ENCODE results near the gene BEND6.
A peak's percentile ranks its signal among the peaks of the same experiment; 100 is the strongest.

Gene BEND6, protein sequence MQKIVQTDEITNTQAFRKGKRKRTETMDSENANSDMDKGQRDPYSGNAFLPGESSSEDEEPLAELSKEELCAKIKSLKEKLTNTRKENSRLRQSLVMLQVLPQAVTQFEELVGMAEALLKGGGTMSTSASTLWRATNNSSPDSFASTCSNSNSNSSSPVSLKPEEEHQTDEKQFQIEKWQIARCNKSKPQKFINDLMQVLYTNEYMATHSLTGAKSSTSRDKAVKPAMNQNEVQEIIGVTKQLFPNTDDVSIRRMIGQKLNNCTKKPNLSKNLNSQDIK

DNA sequence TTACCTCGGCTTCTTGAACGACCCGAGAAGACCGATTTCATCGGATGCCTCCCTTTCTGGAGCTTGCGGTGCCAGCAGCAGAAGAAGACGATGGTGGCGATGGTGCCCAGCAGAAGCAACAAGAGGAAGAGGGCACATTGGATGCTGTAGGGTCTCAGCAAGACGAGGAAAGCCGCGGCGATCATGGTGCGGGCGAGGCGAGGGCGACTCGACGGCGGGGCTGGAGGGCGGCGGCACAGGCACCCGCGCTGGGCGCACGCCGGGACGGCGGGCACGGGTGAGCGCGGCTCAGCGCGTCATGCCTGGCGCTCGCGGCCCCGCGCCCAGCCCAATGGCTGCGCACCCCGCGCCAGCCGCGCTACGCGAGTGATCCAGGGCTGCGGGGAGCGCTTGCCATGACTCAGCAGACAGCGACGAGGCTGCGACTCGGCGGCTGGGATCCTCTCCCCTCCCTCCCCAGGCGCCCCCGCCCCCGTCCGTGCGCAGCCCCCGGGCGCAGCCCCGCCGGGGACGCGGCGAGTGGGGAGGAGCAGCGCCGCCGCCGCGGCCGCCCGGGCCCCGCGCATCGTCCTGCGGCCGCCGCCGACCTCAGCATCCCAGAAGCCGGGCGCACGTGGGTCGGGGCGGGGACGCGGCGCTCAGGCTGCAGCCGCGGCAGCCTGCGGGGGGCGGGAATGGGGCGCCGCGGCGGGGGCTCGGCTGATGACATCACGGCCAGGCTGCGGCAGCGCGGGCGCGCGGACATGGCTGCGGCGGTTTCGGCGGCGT is at the start of gene BEND6:
Gene BEND6, plus strand, starts transcription at position 705 of the 768 bp plus-strand sequence. CDS start 26,704 bp downstream, outside the sequence.
- peaks cover 0 to 3% of the 10 kb centered on the region in 2 donors for H3K4me1 ChIP-seq (ENCODE audit: control insufficient read depth in 1 of 2, insufficient read depth in 2 of 2, low read length in 2 of 2)
- no peaks in the 10 kb centered on the region for H3K9me3 ChIP-seq (ENCODE audit: control insufficient read depth in 1 of 2, low read length in 2 of 2)
- H3K27ac ChIP-seq (ENCODE audit: low read length) = peak within 1 kb of the TSS; percentile 34
- peak within 1 kb of the TSS; percentile 74 to 82 for H3K4me3 ChIP-seq (ENCODE audit: low read depth in 1 of 2, low read length in 2 of 2)
- no peaks in the 10 kb centered on the region for H3K36me3 ChIP-seq (ENCODE audit: control insufficient read depth in 1 of 2, insufficient read depth in 2 of 2, low read length in 2 of 2)
- H3K27me3 ChIP-seq (ENCODE audit: low read depth, low read length) = peaks cover 5% of the 10 kb centered on the region

DNA sequence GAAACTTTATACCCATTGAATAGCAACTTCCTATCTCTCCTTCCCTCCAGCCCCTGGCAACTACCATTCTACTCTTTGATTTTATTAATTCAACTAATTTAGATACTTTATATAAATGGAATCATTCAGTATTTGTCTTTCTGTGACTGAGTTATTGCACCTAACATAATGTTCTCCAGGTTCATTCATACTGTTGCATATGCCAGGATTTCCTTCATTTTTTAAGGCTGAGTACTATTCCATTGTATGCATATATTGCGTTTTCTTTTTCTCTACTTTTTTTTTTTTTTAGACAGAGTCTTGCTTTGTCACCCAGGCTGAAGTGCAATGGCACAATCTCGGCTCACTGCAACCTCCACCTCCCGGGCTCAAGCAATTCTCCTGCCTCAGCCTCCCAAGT is 49.5 kb upstream of the BEND6 start:
- Histone ChIP-seq H3K27ac (ENCODE audit: low read length) (no peak overlapping the region), H3K4me3 (ENCODE audit: low read depth in 1 of 2, low read length in 2 of 2) (no peak overlapping the region), H3K27me3 (ENCODE audit: low read depth, low read length) (no peaks in the 10 kb centered on the region), H3K36me3 (ENCODE audit: control insufficient read depth in 1 of 2, insufficient read depth in 2 of 2, low read length in 2 of 2) (no peaks in the 10 kb centered on the region), H3K9me3 (ENCODE audit: control insufficient read depth in 1 of 2, low read length in 2 of 2) (no peaks in the 10 kb centered on the region), H3K4me1 (ENCODE audit: control insufficient read depth in 1 of 2, insufficient read depth in 2 of 2, low read length in 2 of 2) (no peaks in the 10 kb centered on the region)

DNA sequence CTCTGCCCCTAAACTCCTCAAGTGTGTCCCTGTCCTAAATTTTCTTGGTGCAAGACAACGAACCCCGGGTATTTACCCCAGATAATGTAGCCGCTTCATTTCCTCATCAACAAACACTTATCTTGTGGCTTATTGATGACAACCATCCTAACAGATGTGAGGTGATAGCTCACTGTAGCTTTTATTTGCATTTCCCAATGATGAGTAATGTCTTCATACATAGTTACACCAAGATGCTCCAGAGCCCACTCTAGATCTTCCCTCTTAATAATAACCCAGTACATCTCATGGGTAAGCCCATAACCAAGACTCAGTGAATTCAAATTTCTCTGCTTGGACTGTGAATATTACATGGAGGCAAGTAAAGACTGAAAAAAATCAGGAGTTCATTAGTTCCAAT is 48.2 kb upstream of the BEND6 start:
- Histone ChIP-seq H3K36me3 (ENCODE audit: control insufficient read depth in 1 of 2, insufficient read depth in 2 of 2, low read length in 2 of 2) (no peaks in the 10 kb centered on the region), H3K4me3 (ENCODE audit: low read depth in 1 of 2, low read length in 2 of 2) (no peak overlapping the region), H3K4me1 (ENCODE audit: control insufficient read depth in 1 of 2, insufficient read depth in 2 of 2, low read length in 2 of 2) (no peaks in the 10 kb centered on the region), H3K27ac (ENCODE audit: low read length) (no peak overlapping the region), H3K9me3 (ENCODE audit: control insufficient read depth in 1 of 2, low read length in 2 of 2) (no peaks in the 10 kb centered on the region), H3K27me3 (ENCODE audit: low read depth, low read length) (no peaks in the 10 kb centered on the region)

DNA sequence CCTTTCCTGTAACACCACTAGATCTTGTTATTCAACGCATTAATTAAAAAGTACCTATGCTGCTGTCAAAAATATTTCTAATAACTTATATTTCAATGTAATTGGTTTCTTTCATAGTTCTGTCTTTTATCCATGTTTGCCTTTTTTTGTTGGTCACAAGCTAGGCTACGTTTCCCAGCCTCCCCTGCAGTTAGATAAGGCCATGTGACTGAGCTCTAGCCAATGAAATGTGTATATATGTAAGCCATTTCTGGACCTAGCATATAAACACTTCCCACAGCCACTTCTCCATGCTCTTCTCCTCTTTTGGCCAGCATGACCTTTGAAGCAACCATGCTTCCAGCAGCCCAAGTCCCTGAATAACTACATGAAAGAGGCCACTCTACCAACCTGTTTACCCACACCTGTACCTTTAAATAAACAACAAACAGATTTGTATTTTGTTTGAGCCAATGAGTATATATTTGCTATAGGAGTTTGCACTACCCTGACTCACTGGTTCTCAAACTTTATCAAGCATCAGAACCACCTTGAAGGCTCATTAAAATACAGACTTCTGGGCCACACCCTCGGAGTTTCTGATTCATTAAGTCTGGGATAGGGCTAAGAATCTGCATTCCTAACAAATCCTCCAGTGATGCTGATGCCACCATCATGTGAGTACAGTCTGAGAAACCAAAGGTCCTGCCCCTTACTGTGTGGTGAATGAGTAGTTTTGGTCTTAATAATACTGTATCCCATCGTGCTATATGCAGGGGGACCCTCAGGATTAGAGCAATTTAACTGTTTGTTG is 45.6 kb upstream of the BEND6 start:
- Histone ChIP-seq H3K27me3 (ENCODE audit: low read depth, low read length) (no peaks in the 10 kb centered on the region), H3K4me1 (ENCODE audit: control insufficient read depth in 1 of 2, insufficient read depth in 2 of 2, low read length in 2 of 2) (no peaks in the 10 kb centered on the region), H3K4me3 (ENCODE audit: low read depth in 1 of 2, low read length in 2 of 2) (no peak overlapping the region), H3K27ac (ENCODE audit: low read length) (no peak overlapping the region), H3K9me3 (ENCODE audit: control insufficient read depth in 1 of 2, low read length in 2 of 2) (no peaks in the 10 kb centered on the region), H3K36me3 (ENCODE audit: control insufficient read depth in 1 of 2, insufficient read depth in 2 of 2, low read length in 2 of 2) (no peaks in the 10 kb centered on the region)

DNA sequence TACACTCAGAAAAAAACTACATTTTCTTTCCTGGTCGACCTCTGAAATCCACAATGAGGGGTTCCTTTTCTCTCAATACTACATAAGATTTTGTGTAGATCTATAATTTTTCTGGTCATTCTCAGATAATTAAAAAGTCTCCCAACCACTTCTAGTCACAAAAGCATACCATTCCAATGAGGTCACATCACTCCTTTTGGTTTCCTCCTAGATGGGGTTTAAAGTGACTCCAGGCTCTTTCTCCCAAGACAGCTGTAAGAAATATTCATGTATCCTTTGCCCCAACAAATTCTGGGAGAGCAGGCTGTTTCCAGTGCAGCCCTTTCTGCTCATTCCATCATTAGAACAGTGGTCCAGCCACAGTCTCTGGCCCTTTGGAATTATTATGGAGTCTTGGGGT is 43.1 kb upstream of the BEND6 start:
- Histone ChIP-seq H3K27me3 (ENCODE audit: low read depth, low read length) (no peaks in the 10 kb centered on the region), H3K36me3 (ENCODE audit: control insufficient read depth in 1 of 2, insufficient read depth in 2 of 2, low read length in 2 of 2) (no peaks in the 10 kb centered on the region)

DNA sequence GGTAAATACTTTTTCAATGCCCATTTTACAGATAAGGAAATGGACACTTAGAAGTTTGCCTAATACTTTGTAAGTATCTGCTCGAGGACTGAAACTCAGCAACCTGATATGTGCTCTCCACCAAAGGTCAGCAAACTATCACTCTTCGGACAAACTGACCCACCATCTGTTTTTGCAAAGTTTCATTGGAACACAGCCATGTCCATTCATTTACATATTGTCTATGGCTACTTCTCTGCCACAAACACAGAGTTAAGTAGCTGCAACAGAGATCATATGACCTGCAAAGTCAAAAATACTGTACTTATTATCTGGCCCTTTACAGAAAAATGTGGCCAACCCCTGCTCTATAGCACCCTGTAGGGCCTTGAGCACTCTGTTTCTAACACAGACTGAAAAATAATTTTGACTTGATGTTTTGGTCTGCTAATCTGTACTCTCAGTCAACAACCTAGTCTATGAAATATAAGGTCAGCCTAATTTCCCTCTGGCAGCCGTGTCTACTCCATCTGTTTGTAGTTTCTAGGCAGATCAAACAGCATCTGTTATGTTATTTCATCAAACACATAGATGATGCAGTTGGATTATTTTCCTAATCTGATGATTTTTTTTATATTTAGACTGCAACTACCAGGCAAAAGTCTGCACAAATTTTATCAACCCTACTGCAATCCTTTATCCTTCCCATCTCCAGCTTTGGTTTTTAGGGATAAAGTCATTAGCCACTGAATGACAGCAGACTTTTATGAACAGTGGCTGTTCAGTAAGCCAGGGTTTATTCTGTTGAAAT is 41.4 kb upstream of the BEND6 start:
- Histone ChIP-seq H3K9me3 (ENCODE audit: control insufficient read depth in 1 of 2, low read length in 2 of 2) (no peaks in the 10 kb centered on the region), H3K36me3 (ENCODE audit: control insufficient read depth in 1 of 2, insufficient read depth in 2 of 2, low read length in 2 of 2) (no peaks in the 10 kb centered on the region), H3K27ac (ENCODE audit: low read length) (no peak overlapping the region), H3K4me3 (ENCODE audit: low read depth in 1 of 2, low read length in 2 of 2) (no peak overlapping the region), H3K27me3 (ENCODE audit: low read depth, low read length) (no peaks in the 10 kb centered on the region), H3K4me1 (ENCODE audit: control insufficient read depth in 1 of 2, insufficient read depth in 2 of 2, low read length in 2 of 2) (no peaks in the 10 kb centered on the region)

More for the DNA sequence above, 43.1 kb upstream of the BEND6 start:
- H3K4me1 ChIP-seq (ENCODE audit: control insufficient read depth in 1 of 2, insufficient read depth in 2 of 2, low read length in 2 of 2) = no peaks in the 10 kb centered on the region
- H3K4me3 ChIP-seq (ENCODE audit: low read depth in 1 of 2, low read length in 2 of 2) = no peak overlapping the region
- no peaks in the 10 kb centered on the region for H3K9me3 ChIP-seq (ENCODE audit: control insufficient read depth in 1 of 2, low read length in 2 of 2)
- H3K27ac ChIP-seq (ENCODE audit: low read length) = no peak overlapping the region

DNA sequence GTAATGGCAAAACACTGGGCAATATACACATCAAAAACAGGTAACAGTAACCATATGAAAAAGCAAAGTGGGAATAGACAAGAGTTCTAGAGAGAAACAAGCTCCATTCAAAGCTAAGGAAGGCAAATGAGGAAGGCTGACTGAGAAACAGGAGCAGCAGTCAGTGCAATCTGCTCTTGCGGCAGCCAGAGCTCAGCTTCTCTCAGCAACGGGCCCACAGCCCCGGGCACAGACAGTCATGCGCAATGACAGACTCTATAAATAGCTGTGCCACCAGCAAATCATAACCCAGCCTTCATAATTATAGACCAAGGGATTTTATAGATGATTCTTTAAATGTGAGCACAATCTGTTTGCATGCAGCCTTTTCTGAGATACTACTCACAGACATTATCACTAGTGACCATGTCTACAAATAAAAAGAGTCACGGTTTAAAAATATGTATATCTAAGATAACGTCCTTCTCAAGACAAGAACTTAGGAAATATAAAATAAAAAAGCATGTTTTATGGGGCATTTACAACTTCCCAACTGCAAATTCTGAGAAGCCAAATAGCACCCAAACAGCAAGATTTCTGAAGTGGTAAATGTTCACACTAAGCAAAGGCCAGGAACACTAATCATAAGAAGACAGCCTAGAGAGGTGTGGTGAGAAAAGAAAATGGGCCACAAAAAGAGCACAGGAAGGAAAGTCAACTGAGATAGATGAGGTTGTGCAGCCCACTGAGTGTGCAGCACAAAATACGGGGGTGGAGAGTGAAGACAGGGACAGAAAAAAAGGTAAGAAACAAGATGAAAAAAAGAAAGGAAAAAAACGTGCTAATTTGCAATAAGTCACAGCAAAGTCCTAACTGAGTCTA is 39.9 kb upstream of the BEND6 start:
- H3K27me3 ChIP-seq (ENCODE audit: low read depth, low read length) = no peaks in the 10 kb centered on the region
- no peaks in the 10 kb centered on the region for H3K9me3 ChIP-seq (ENCODE audit: control insufficient read depth in 1 of 2, low read length in 2 of 2)
- H3K4me1 ChIP-seq (ENCODE audit: control insufficient read depth in 1 of 2, insufficient read depth in 2 of 2, low read length in 2 of 2) = no peaks in the 10 kb centered on the region
- no peak overlapping the region for H3K4me3 ChIP-seq (ENCODE audit: low read depth in 1 of 2, low read length in 2 of 2)
- no peaks in the 10 kb centered on the region for H3K36me3 ChIP-seq (ENCODE audit: control insufficient read depth in 1 of 2, insufficient read depth in 2 of 2, low read length in 2 of 2)
- H3K27ac ChIP-seq (ENCODE audit: low read length) = no peak overlapping the region

DNA sequence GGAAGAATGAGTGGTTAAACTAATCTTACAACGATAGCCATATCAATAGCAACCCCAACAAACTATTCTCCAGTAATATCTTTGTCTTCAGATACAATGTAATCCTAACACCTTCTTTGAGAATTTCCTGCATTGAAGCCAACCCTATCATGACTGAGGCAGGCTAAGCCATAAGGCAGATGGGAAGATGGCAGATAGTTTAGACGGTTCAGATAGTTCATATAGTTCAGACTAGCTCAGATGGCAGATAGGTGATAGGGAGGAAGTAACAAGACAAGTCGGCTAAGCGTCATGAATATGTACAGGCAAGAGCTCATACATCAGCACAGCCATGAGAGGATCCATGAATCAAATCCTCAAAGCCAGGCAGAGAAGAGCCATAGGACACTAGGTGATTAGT is 39.1 kb upstream of the BEND6 start:
- Histone ChIP-seq H3K27ac (ENCODE audit: low read length) (no peak overlapping the region), H3K9me3 (ENCODE audit: control insufficient read depth in 1 of 2, low read length in 2 of 2) (no peaks in the 10 kb centered on the region), H3K36me3 (ENCODE audit: control insufficient read depth in 1 of 2, insufficient read depth in 2 of 2, low read length in 2 of 2) (no peaks in the 10 kb centered on the region), H3K4me3 (ENCODE audit: low read depth in 1 of 2, low read length in 2 of 2) (no peak overlapping the region), H3K27me3 (ENCODE audit: low read depth, low read length) (no peaks in the 10 kb centered on the region), H3K4me1 (ENCODE audit: control insufficient read depth in 1 of 2, insufficient read depth in 2 of 2, low read length in 2 of 2) (no peaks in the 10 kb centered on the region)

DNA sequence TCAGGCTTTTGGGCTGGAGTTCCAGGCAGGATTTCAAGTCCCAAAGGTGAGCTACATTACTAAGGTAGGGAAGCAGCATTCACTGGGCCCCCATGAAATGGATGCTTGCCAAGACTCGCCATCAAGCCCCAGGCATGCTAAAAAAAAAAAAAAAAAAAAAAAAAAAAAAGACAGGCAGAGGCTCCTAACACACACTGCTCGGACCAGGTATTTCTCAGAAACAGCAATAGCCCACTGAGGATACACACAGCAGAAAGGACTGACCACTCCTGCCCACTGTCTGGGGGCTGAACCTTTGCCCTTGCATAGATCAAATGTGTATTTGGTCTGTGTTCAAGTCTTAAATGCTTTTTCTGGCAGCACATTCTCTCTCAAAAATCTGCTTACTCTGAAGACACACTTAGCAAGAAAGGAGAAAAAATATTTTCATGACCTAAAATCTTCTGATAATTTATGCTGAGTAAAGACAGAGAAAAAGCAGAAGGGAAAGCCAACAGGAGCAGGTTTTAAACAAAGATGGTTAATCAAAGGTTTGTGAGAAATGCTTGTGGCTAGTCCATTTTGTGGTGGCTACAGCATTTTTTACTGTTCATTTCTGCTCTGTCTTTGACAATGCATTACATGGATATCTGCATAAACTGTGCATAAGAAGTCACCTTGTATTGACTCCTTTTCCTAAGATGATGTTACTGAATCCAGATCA is 37.9 kb upstream of the BEND6 start:
- Histone ChIP-seq H3K27ac (ENCODE audit: low read length) (no peak overlapping the region), H3K4me3 (ENCODE audit: low read depth in 1 of 2, low read length in 2 of 2) (no peak overlapping the region), H3K27me3 (ENCODE audit: low read depth, low read length) (no peaks in the 10 kb centered on the region), H3K9me3 (ENCODE audit: control insufficient read depth in 1 of 2, low read length in 2 of 2) (no peaks in the 10 kb centered on the region), H3K36me3 (ENCODE audit: control insufficient read depth in 1 of 2, insufficient read depth in 2 of 2, low read length in 2 of 2) (no peaks in the 10 kb centered on the region), H3K4me1 (ENCODE audit: control insufficient read depth in 1 of 2, insufficient read depth in 2 of 2, low read length in 2 of 2) (no peaks in the 10 kb centered on the region)

DNA sequence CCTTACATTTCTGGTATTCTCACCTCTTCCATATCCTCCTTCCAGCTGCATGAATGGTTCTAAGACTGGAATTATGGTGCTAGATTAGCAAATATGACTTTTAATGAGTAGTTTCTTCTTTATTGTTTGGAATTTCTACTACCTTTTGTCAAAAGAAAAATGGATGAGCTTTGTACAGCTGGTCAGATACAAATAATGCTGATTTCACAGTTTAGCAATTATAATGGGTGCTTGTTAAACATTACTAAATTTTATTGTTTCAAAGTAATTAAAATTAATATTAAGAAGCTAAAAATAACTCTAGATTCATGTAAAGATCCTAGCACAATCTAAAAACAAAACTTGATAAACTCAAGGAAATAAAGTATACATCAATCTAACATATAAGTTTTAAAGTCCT is 32.3 kb upstream of the BEND6 start:
- H3K4me3 ChIP-seq (ENCODE audit: low read depth in 1 of 2, low read length in 2 of 2) = no peak overlapping the region
- no peaks in the 10 kb centered on the region for H3K36me3 ChIP-seq (ENCODE audit: control insufficient read depth in 1 of 2, insufficient read depth in 2 of 2, low read length in 2 of 2)
- no peaks in the 10 kb centered on the region for H3K4me1 ChIP-seq (ENCODE audit: control insufficient read depth in 1 of 2, insufficient read depth in 2 of 2, low read length in 2 of 2)
- H3K27ac ChIP-seq (ENCODE audit: low read length) = no peak overlapping the region
- no peaks in the 10 kb centered on the region for H3K27me3 ChIP-seq (ENCODE audit: low read depth, low read length)
- no peaks in the 10 kb centered on the region for H3K9me3 ChIP-seq (ENCODE audit: control insufficient read depth in 1 of 2, low read length in 2 of 2)

All from muscle layer of duodenum (tissue), 2 donors.